ENCODE data around the gene PCDH15.

PCDH15 gene

GRCh38 chr10:54096892-54097291, 704.1 kb downstream of the PCDH15 start:
- H3K4me3 ChIP-seq (ENCODE audit: low read length): no peak overlapping the region
- TF ChIP-seq CTCF (conservative IDR thresholded peaks at IDR 0.05; ENCODE audit: low read depth, low read length): no peak
- DNase-seq (ENCODE audit: low read depth): no peak

GRCh38 chr10:54094321-54094720, 706.7 kb downstream of the PCDH15 start:
- no peak overlapping the region for H3K4me3 ChIP-seq (ENCODE audit: low read length)
- TF ChIP-seq CTCF (conservative IDR thresholded peaks at IDR 0.05; ENCODE audit: low read depth, low read length): no peak
- DNase-seq (ENCODE audit: low read depth): no peak

DNA sequence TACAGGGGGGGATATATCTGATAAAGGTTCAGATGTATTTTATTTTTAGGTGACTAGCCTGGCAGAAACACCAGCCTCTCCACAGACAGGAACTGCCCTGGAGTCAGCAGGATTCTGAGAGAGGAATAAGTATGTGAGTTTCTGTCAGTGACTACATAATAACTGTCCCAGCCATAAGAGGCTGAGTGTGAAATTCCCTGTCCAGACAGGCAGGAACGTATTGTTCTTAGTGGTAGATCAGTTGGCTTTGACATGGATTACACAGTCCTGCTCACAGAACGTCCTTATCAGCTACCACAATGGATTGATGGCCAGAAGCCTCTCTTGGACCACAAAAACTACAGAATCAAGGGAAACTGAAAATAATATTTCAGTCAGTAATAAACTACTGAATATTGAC, 709.8 kb downstream of the PCDH15 start:
- TF ChIP-seq CTCF (conservative IDR thresholded peaks at IDR 0.05; ENCODE audit: low read depth, low read length): no peak
- no peak for DNase-seq (ENCODE audit: low read depth)
- H3K4me3 ChIP-seq (ENCODE audit: low read length): no peak overlapping the region

- H3K4me3 ChIP-seq (ENCODE audit: low read length): no peak overlapping the region
- no peak for TF ChIP-seq CTCF (conservative IDR thresholded peaks at IDR 0.05; ENCODE audit: low read depth, low read length)
- no peak for DNase-seq (ENCODE audit: low read depth)
Observed at GRCh38 chr10:54081950-54082349, 719.1 kb downstream of the PCDH15 start.

GRCh38 chr10:54067361-54067760, 733.7 kb downstream of the PCDH15 start:
- no peak overlapping the region for H3K4me3 ChIP-seq (ENCODE audit: low read length)
- no peak for TF ChIP-seq CTCF (conservative IDR thresholded peaks at IDR 0.05; ENCODE audit: low read depth, low read length)
- no peak for DNase-seq (ENCODE audit: low read depth)

DNA sequence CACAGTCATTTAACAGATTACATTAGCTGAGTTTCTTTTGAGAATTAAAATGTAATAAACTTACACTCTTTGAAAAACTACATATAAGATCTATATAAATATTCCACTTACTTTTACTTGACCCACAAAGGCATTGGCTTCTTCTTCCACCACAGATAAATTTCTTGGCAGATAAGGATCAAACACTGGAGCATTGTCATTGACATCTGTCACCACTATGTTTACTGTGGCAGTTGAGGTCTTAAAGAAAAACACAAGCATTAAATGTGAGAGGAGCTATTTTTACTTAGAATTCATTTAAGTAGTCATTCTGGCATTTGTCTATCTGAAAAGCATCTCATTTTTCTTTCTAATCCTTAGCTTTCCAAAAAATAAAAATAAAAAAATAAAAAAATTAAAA, 734.4 kb downstream of the PCDH15 start:
- no peak for DNase-seq (ENCODE audit: low read depth)
- no peak for TF ChIP-seq CTCF (conservative IDR thresholded peaks at IDR 0.05; ENCODE audit: low read depth, low read length)
- H3K4me3 ChIP-seq (ENCODE audit: low read length): no peak overlapping the region

DNA sequence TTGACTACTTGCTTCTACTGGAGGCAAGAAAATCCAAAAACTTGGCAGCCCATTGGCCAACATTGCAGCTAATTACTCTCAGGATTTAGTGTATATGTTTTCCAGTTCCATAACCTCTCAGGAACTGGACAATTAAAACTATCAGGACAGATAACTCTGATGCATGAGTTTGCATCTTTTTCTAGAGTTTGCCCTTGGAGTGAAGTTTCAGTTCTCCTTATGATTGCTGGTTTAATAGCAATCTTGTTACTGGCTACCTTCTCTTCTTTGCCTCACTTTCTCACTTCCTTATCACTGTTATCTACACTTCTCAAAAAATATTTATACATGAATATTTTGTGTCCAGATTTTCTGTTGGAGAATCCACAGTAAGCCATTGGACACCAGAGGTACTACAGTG, 735.9 kb downstream of the PCDH15 start:
- no peak overlapping the region for H3K4me3 ChIP-seq (ENCODE audit: low read length)
- DNase-seq (ENCODE audit: low read depth): no peak
- TF ChIP-seq CTCF (conservative IDR thresholded peaks at IDR 0.05; ENCODE audit: low read depth, low read length): no peak
